Spleen (tissue), 7 donors: ENCODE data around the gene COL2A1.

ENCODE experiments used
- CTCF ChIP-seq, 11 experiments: fragments of 200-600 bp in 7 of 11; fragments of 450-650 bp in 4 of 11; sonication (generic) in 4 of 11; IDR thresholded peaks in 8 of 11; conservative IDR thresholded peaks in 3 of 11; 1 replicate in 7 of 11; 2 replicates in 4 of 11; pipeline versions ENCODE4 v1.4.0 to v1.8.0; 2016 to 2021; ENCODE audit warnings: antibody characterized with exemption in 11 of 11, inconsistent platforms in 4 of 11, mild to moderate bottlenecking in 1 of 11
- POLR2AphosphoS5 ChIP-seq, 3 donors: sonication (generic); formaldehyde crosslinking; IDR thresholded peaks; one replicate each; pipeline ENCODE4 v1.5.1; 2017; ENCODE audit warnings: antibody characterized with exemption in 3 of 3
- donor health status: DM: no; HTN: no; CAD: no; lungs with moderate emphysema.
- donor health status: DM: no; HTN: no; CAD: no.
- donor health status: DM: no; HTN: no; CAD: no.

- no peak for TF ChIP-seq CTCF (IDR thresholded peaks at IDR 0.05 in 8 of 11, conservative IDR thresholded peaks at IDR 0.05 in 3 of 11)
- no peak for TF ChIP-seq POLR2AphosphoS5 (IDR thresholded peaks at IDR 0.05)
Measured at GRCh38 chr12:48053122-48053521, 48.8 kb upstream of the COL2A1 start.
